ENCODE data around the gene ALOXE3. TPM values are rescaled to one million over a fixed set of nuclear protein-coding genes. Genes with fewer than 3 reads are reported as not detected.

The ALOXE3 gene
- polyA plus RNA-seq, 4 donors = 0.13 to 1.6 TPM; not detected in 2

DNA sequence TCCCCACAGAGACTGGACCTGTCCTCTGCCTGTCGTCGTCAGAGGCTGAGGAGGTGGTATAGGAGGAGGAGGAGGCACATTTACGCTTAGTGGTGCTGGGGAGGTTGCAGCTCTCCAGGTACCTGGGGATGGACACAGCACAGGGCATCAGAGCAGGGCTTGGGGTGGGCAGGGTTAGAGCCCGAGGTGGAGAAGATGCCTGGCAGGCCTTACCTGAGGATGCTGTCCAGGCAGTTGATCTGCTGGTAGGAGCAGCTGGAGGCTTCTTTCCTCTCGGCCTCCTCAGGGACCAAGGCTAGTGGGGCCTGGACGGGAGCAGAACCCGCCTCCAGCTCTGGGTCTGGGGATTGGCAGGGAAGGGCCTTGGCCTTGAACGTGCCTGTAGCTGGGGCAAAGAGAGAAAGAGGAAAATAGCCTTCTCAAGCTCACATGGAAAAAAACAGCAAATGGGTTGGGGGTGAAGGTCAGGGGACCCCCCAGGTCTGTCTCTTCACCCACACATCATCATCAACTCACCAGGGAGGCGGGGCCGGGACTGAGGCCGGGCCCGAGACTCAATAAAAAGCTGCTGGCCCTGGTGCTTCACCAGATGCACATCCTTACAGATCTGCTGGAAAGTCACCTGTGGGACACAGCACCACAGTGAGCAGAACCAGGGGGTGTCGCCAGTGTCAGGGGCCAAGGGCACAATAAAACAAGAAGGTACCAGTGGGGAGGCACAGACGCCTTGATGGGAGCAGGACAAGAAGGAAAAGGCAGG, 28.2 kb upstream of the ALOXE3 start:
- no peaks in the 10 kb centered on the region for H3K9me3 ChIP-seq (ENCODE audit: control insufficient read depth in 2 of 2, insufficient read depth in 1 of 2, low read depth in 1 of 2, low read length in 1 of 2)
- FAIRE-seq = no peak
- 93 to 97% (median 94%) methylated on average over 12 to 14 of the region's 14 CpGs for WGBS, 3 donors
- H3K4me1 ChIP-seq (ENCODE audit: control insufficient read depth in 3 of 3, insufficient read depth in 2 of 3, low read depth in 1 of 3, low read length in 2 of 3) = peaks cover 0 to 15% (median 4%) of the 10 kb centered on the region in 3 donors
- H3K4me3 ChIP-seq (ENCODE audit: low read depth in 1 of 3, low read length in 3 of 3) = no peak overlapping the region
- no peak for DNase-seq
- no peaks in the 10 kb centered on the region for H3K27me3 ChIP-seq (ENCODE audit: control insufficient read depth in 3 of 3, insufficient read depth in 3 of 3, low read length in 3 of 3)
- no peak overlapping the region for H3K27ac ChIP-seq (ENCODE audit: low read depth in 1 of 3, low read length in 2 of 3)
- peaks cover 42 to 92% (median 53%) of the 10 kb centered on the region in 3 donors for H3K36me3 ChIP-seq (ENCODE audit: control insufficient read depth in 3 of 3, insufficient read depth in 2 of 3, low read depth in 1 of 3, low read length in 3 of 3)

DNA sequence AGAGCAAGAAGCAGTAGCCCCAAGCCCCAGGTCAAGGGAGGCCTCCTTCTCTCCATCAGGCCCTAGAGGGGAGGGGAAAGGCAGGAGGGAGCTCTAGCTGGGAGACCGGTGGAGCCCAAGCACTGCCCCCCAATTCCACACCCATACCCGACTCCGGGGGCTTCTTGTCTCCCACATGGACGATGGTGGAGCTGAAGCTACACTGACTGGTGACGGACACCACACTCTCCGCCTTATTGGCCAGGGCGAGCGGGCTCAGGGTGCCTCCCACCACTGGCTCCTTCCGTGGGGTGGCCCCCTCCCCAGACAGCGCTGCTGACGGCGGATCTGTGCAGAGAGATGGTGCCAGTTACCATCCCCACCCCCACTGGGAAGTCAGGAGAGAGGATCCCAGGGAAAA, 27.5 kb upstream of the ALOXE3 start:
- FAIRE-seq (no peak), DNase-seq (no peak)
- peaks cover 0 to 9% (median 4%) of the 10 kb centered on the region in 3 donors for H3K4me1 ChIP-seq (ENCODE audit: control insufficient read depth in 3 of 3, insufficient read depth in 2 of 3, low read depth in 1 of 3, low read length in 2 of 3)
- H3K27me3 ChIP-seq (ENCODE audit: control insufficient read depth in 3 of 3, insufficient read depth in 3 of 3, low read length in 3 of 3) = no peaks in the 10 kb centered on the region
- WGBS, 3 donors = 94 to 98% (median 95%) methylated on average over 9 to 12 of the region's 12 CpGs
- no peak overlapping the region for H3K27ac ChIP-seq (ENCODE audit: low read depth in 1 of 3, low read length in 2 of 3)
- peaks cover 42 to 97% (median 56%) of the 10 kb centered on the region in 3 donors for H3K36me3 ChIP-seq (ENCODE audit: control insufficient read depth in 3 of 3, insufficient read depth in 2 of 3, low read depth in 1 of 3, low read length in 3 of 3)
- no peaks in the 10 kb centered on the region for H3K9me3 ChIP-seq (ENCODE audit: control insufficient read depth in 2 of 2, insufficient read depth in 1 of 2, low read depth in 1 of 2, low read length in 1 of 2)
- H3K4me3 ChIP-seq (ENCODE audit: low read depth in 1 of 3, low read length in 3 of 3) = no peak overlapping the region

DNA sequence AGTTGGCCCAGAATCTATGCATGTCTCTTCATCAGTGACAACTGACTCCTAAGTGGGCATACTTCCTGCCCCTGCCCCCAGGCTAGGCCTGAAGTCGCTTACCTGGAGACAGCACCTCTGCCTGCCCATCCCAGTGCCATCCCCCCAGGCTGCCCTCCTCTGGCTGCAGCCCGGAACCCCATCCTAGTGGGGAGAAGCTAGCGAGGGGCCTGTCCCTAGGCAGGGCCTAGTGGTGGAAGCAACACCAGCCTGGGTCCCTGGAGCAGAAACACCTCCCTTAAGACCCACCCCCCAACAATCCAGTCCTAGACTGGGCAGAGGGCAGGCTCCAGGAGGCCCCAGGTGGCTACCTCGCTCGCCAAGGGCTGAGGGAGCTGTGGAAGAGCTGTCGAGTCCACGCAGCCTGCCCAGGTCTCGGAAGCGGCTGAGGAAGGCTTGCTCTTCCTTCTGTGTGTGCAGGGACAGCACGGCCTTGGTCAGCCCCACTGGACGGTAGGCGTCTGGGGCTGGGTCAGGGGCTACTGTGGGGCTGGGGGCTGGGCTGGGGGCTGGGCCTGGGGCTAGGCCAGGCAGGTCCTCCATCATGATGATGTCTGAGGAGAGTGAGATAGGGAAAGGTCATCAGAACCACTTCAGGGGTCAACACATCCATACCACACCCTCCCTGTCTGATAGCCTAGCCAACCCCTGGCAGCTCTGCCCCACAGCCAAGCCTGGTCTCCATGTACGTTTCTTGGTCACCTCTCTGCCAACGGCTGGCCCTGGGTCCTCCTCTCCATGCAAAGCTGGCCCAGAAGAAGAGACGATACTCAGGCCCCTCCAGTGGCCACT, 26.3 kb upstream of the ALOXE3 start:
- no peak for FAIRE-seq
- no peaks in the 10 kb centered on the region for H3K9me3 ChIP-seq (ENCODE audit: control insufficient read depth in 2 of 2, insufficient read depth in 1 of 2, low read depth in 1 of 2, low read length in 1 of 2)
- 93 to 96% (median 94%) methylated on average over 15 of the region's 15 CpGs for WGBS, 3 donors

DNA sequence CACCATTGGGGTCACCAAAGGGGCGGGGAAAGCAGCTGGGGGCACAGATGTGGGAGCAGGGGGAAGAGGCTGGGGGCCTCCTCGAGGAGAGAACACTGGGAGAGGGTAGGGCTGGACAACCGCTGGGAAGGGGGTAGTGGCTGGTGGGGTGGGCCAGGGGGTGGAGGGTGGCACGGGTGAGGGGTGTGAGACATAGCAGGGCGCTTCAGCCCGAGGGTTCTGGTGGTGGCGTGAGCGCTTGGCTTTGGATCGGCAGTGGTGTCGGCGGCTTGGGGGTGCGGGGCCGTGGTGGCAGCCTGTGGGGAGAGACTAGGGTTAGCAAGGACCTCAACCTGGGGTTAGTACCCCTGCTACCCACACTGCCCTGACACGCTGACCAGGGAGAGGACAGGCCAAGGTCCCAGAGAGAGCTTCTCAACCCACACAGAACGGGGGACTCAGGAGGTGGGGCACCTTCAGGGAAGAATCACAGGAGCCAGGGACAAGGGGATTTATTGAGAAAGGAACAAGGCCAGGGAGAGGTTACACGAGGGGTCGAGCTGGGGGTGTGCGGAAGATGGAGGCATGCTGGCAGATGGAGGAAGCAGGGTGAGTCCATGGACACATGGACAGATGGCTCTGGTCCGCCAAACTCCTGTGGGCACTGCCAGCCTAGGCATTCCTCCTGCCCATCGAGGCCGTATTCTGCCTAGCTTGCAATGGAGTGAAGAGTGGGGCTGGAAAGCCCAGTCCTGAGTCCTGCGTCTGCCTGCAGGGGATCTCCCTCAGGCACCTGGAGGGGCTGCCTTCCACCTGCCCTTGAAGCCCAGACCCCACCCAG, 25.5 kb upstream of the ALOXE3 start:
- peaks cover 0 to 8% (median 2%) of the 10 kb centered on the region in 3 donors for H3K4me1 ChIP-seq (ENCODE audit: control insufficient read depth in 3 of 3, insufficient read depth in 2 of 3, low read depth in 1 of 3, low read length in 2 of 3)
- no peak overlapping the region for H3K27ac ChIP-seq (ENCODE audit: low read depth in 1 of 3, low read length in 2 of 3)
- no peaks in the 10 kb centered on the region for H3K27me3 ChIP-seq (ENCODE audit: control insufficient read depth in 3 of 3, insufficient read depth in 3 of 3, low read length in 3 of 3)
- no peak for FAIRE-seq
- 92 to 94% (median 94%) methylated on average over 21 to 22 of the region's 22 CpGs for WGBS, 3 donors
- H3K36me3 ChIP-seq (ENCODE audit: control insufficient read depth in 3 of 3, insufficient read depth in 2 of 3, low read depth in 1 of 3, low read length in 3 of 3) = peaks cover 36 to 91% (median 53%) of the 10 kb centered on the region in 3 donors
- no peak overlapping the region for H3K4me3 ChIP-seq (ENCODE audit: low read depth in 1 of 3, low read length in 3 of 3)
- DNase-seq = no peak
- H3K9me3 ChIP-seq (ENCODE audit: control insufficient read depth in 2 of 2, insufficient read depth in 1 of 2, low read depth in 1 of 2, low read length in 1 of 2) = no peaks in the 10 kb centered on the region

More for the DNA sequence above, 26.3 kb upstream of the ALOXE3 start:
- Histone ChIP-seq H3K27me3 (ENCODE audit: control insufficient read depth in 3 of 3, insufficient read depth in 3 of 3, low read length in 3 of 3) (no peaks in the 10 kb centered on the region), H3K27ac (ENCODE audit: low read depth in 1 of 3, low read length in 2 of 3) (no peak overlapping the region), H3K4me1 (ENCODE audit: control insufficient read depth in 3 of 3, insufficient read depth in 2 of 3, low read depth in 1 of 3, low read length in 2 of 3) (peaks cover 0 to under 1% (median 0%) of the 10 kb centered on the region in 3 donors), H3K4me3 (ENCODE audit: low read depth in 1 of 3, low read length in 3 of 3) (no peak overlapping the region), H3K36me3 (ENCODE audit: control insufficient read depth in 3 of 3, insufficient read depth in 2 of 3, low read depth in 1 of 3, low read length in 3 of 3) (peaks cover 39 to 97% (median 58%) of the 10 kb centered on the region in 3 donors)
- no peak for DNase-seq

DNA sequence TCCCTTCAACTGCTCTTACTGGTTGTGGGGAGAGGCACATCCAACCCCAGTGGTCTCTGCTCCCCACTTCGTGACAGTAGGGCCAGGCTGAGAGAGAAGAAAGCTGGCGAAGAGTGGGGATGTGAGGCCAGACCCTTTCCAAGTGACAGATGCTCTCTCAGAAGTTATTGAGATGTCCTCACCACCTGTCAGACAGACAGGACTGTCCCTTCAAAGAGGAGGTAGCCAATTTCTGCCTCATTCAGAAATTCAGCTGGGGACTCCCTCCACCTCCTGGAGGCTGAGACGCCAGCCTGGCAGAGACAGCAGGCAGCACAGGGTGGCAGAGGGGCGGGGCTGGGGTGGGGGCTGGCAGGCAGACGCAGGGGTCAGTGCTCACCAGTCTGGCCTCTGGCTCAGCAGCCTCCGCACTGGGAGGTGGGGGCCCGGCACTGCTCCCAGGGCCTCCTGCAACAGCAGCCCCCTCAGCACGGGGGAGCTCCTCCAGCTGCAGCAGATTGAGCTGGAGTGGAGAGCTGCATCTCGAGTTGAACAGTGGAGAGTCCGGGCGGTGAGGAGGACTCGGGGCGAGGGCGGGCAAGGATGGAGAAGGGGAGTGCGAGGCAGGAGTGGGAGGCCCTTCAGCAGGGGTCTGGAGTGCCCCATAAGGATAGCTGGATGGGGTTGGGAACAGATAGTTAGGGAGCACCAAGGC, 24.7 kb upstream of the ALOXE3 start:
- H3K36me3 ChIP-seq (ENCODE audit: control insufficient read depth in 3 of 3, insufficient read depth in 2 of 3, low read depth in 1 of 3, low read length in 3 of 3) = peaks cover 30 to 84% (median 48%) of the 10 kb centered on the region in 3 donors
- no peaks in the 10 kb centered on the region for H3K27me3 ChIP-seq (ENCODE audit: control insufficient read depth in 3 of 3, insufficient read depth in 3 of 3, low read length in 3 of 3)
- H3K9me3 ChIP-seq (ENCODE audit: control insufficient read depth in 2 of 2, insufficient read depth in 1 of 2, low read depth in 1 of 2, low read length in 1 of 2) = no peaks in the 10 kb centered on the region
- no peak overlapping the region for H3K27ac ChIP-seq (ENCODE audit: low read depth in 1 of 3, low read length in 2 of 3)
- DNase-seq (no peak), FAIRE-seq (no peak)
- H3K4me3 ChIP-seq (ENCODE audit: low read depth in 1 of 3, low read length in 3 of 3) = no peak overlapping the region
- peaks cover 0 to 10% (median 2%) of the 10 kb centered on the region in 3 donors for H3K4me1 ChIP-seq (ENCODE audit: control insufficient read depth in 3 of 3, insufficient read depth in 2 of 3, low read depth in 1 of 3, low read length in 2 of 3)
- WGBS, 3 donors = 83 to 94% (median 91%) methylated on average over 13 to 15 of the region's 15 CpGs

DNA sequence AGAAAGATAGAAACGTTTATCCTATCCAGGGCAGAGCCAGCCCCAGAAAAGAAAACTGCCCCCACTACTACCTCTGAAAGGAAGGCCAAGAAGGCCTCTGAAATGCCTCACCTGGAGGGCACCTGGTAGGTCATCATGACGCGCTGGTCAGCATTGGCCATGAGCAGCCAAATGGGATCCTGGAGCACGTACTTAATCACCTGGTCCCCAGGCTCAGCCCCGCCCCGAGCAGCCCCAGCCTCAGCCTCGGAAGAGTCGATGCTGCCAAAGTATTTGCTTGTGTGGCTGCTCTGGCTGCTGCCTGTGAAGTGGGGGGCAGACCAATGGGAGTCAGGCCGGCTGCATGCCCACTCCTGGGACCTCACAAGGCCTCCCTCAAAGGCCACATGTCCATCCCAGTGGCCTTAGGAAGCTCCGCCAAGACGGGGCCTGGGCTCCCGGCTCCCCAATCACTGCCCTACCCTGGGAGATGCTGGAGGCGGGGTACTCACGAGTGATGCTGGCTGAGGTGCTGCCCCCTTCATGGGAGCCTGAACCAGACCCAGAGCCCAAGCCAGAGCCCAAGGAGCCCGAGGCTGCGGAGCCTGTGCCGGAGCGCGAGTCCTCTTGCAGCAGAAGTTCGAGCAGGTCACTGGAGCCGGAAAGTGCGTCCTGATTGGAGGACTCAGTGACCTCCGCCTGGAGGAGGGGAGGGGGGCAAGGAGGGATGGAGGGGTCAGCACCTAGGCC, 24.0 kb upstream of the ALOXE3 start:
- no peak overlapping the region for H3K27ac ChIP-seq (ENCODE audit: low read depth in 1 of 3, low read length in 2 of 3)
- peaks cover 23 to 77% (median 42%) of the 10 kb centered on the region in 3 donors for H3K36me3 ChIP-seq (ENCODE audit: control insufficient read depth in 3 of 3, insufficient read depth in 2 of 3, low read depth in 1 of 3, low read length in 3 of 3)
- peaks cover 0 to 16% (median 2%) of the 10 kb centered on the region in 3 donors for H3K4me1 ChIP-seq (ENCODE audit: control insufficient read depth in 3 of 3, insufficient read depth in 2 of 3, low read depth in 1 of 3, low read length in 2 of 3)
- no peak overlapping the region for H3K4me3 ChIP-seq (ENCODE audit: low read depth in 1 of 3, low read length in 3 of 3)
- FAIRE-seq (no peak), DNase-seq (no peak)
- H3K27me3 ChIP-seq (ENCODE audit: control insufficient read depth in 3 of 3, insufficient read depth in 3 of 3, low read length in 3 of 3) = no peaks in the 10 kb centered on the region
- WGBS, 3 donors = 90 to 91% (median 90%) methylated on average over 23 of the region's 23 CpGs
- no peaks in the 10 kb centered on the region for H3K9me3 ChIP-seq (ENCODE audit: control insufficient read depth in 2 of 2, insufficient read depth in 1 of 2, low read depth in 1 of 2, low read length in 1 of 2)

DNA sequence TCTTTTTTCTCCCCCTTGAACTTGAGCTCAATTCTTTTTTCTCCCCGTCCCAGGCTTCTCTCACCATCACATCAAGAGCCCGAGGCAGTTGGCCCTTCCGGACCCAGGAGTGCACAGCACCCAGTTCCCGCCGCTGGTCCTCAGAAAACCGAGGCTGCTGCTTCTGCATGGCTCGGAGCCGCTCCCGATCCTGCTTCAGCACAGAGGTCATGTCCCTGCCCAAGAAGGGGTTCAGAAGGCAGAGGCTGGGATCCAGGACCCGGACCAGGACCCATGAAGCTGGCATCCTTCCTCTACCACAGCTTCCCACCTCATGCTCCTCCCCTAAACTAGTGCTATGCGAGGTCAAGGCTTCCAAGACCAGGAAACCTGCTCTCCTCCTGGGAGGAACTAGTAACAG, 23.4 kb upstream of the ALOXE3 start:
- H3K27me3 ChIP-seq (ENCODE audit: control insufficient read depth in 3 of 3, insufficient read depth in 3 of 3, low read length in 3 of 3) = no peaks in the 10 kb centered on the region
- 91 to 93% (median 92%) methylated on average over 11 of the region's 11 CpGs for WGBS, 3 donors
- H3K27ac ChIP-seq (ENCODE audit: low read depth in 1 of 3, low read length in 2 of 3) = no peak overlapping the region
- FAIRE-seq (no peak), DNase-seq (no peak)
- peaks cover 0 to 16% (median 2%) of the 10 kb centered on the region in 3 donors for H3K4me1 ChIP-seq (ENCODE audit: control insufficient read depth in 3 of 3, insufficient read depth in 2 of 3, low read depth in 1 of 3, low read length in 2 of 3)
- no peak overlapping the region for H3K4me3 ChIP-seq (ENCODE audit: low read depth in 1 of 3, low read length in 3 of 3)
- H3K36me3 ChIP-seq (ENCODE audit: control insufficient read depth in 3 of 3, insufficient read depth in 2 of 3, low read depth in 1 of 3, low read length in 3 of 3) = peaks cover 20 to 71% (median 36%) of the 10 kb centered on the region in 3 donors
- no peaks in the 10 kb centered on the region for H3K9me3 ChIP-seq (ENCODE audit: control insufficient read depth in 2 of 2, insufficient read depth in 1 of 2, low read depth in 1 of 2, low read length in 1 of 2)
